WTC11 (cell line): ENCODE measurements around the gene UCK2. TPM values are rescaled to one million over a fixed set of nuclear protein-coding genes. Genes with fewer than 3 reads are reported as not detected.

Source experiments
- ATAC-seq: fragments of 200-7000 bp; cut with Tn5 transposase; 2 replicates; pipeline ENCODE4 v1.10.0; 2021; ENCODE audit warnings: mild to moderate bottlenecking, moderate library complexity
- CTCF ChIA-PET: fragments of 300-600 bp; sonication (Branson Sonifier 250); formaldehyde crosslinking; loops from one replicate; lab custom pipeline; 2021; ENCODE audit warnings: antibody characterized with exemption; lab: Charles Lee
- POLR2A ChIA-PET: fragments of 350-600 bp; sonication (Branson Sonifier 250); formaldehyde crosslinking; loops from one replicate; lab custom pipeline; 2021; ENCODE audit warnings: antibody characterized with exemption; lab: Charles Lee
- DNase-seq: peaks from one replicate; pipeline ENCODE4 v3.0.0; 2021; ENCODE audit warnings: low spot score
- H3K27ac Mint-ChIP-seq: 2 replicates; pipeline ENCODE4 v1.8.0; 2021; ENCODE audit warnings: mixed read lengths
- H3K27me3 Mint-ChIP-seq: 2 replicates; pipeline ENCODE4 v1.8.0; 2021; ENCODE audit warnings: low read depth, mild to moderate bottlenecking, moderate library complexity, mixed read lengths
- H3K36me3 Mint-ChIP-seq: 2 replicates; pipeline ENCODE4 v1.8.0; 2021; ENCODE audit warnings: mixed read lengths
- H3K4me1 Mint-ChIP-seq: 2 replicates; pipeline ENCODE4 v1.8.0; 2022; ENCODE audit warnings: mixed read lengths
- H3K4me3 Mint-ChIP-seq: 2 replicates; pipeline ENCODE4 v1.8.0; 2021; ENCODE audit warnings: mild to moderate bottlenecking, moderate library complexity, mixed read lengths
- H3K9me3 Mint-ChIP-seq: 2 replicates; pipeline ENCODE4 v1.8.0; 2021; ENCODE audit warnings: mixed read lengths
- ARID4B ChIP-seq: sonication (generic); formaldehyde crosslinking; IDR thresholded peaks from 2 replicates; pipeline ENCODE4 v1.8.0; 2023; ENCODE audit warnings: missing genetic modification reagents, mild to moderate bottlenecking, borderline replicate concordance
- CREB1 ChIP-seq: sonication (generic); formaldehyde crosslinking; IDR thresholded peaks from 2 replicates; pipeline ENCODE4 v1.8.0; 2023; ENCODE audit warnings: mild to moderate bottlenecking, missing genetic modification reagents
- ELF4 ChIP-seq: sonication (generic); formaldehyde crosslinking; IDR thresholded peaks from 2 replicates; pipeline ENCODE4 v1.8.1; 2022; ENCODE audit warnings: low read depth, mild to moderate bottlenecking, moderate library complexity, missing genetic modification reagents
- HMGA2 ChIP-seq: fragments of 250-450 bp; sonication (Bioruptor Pico); IDR thresholded peaks from 2 replicates; pipeline ENCODE4 v1.4.0; 2021; ENCODE audit warnings: mild to moderate bottlenecking, moderate library complexity
- NFATC4 ChIP-seq: fragments of 250-450 bp; sonication (Bioruptor Pico); IDR thresholded peaks from 2 replicates; pipeline ENCODE4 v1.9.0; 2021; ENCODE audit warnings: mild to moderate bottlenecking
- NR1H2 ChIP-seq: sonication (generic); formaldehyde crosslinking; IDR thresholded peaks from 2 replicates; pipeline ENCODE4 v1.9.0; 2021; ENCODE audit warnings: mild to moderate bottlenecking, moderate library complexity, missing genetic modification reagents
- PREB ChIP-seq: sonication (generic); formaldehyde crosslinking; IDR thresholded peaks from 2 replicates; pipeline ENCODE4 v1.8.1; 2022; ENCODE audit warnings: mild to moderate bottlenecking, missing genetic modification reagents, moderate library complexity, borderline replicate concordance
- PRRX2 ChIP-seq: fragments of 250-450 bp; sonication (Bioruptor Pico); IDR thresholded peaks from 2 replicates; pipeline ENCODE4 v1.8.0; 2021; ENCODE audit warnings: mild to moderate bottlenecking
- RORB ChIP-seq: fragments of 250-450 bp; sonication (Bioruptor Pico); IDR thresholded peaks from 2 replicates; pipeline ENCODE4 v1.9.0; 2021; ENCODE audit warnings: mild to moderate bottlenecking
- SMAD3 ChIP-seq: sonication (generic); formaldehyde crosslinking; IDR thresholded peaks from 2 replicates; pipeline ENCODE4 v1.8.0; 2022; ENCODE audit warnings: missing genetic modification reagents, mild to moderate bottlenecking, borderline replicate concordance
- TEAD1 ChIP-seq: sonication (generic); formaldehyde crosslinking; IDR thresholded peaks from 2 replicates; pipeline ENCODE4 v1.8.0; 2022; ENCODE audit warnings: mild to moderate bottlenecking, missing genetic modification reagents
- USF1 ChIP-seq: sonication (generic); formaldehyde crosslinking; IDR thresholded peaks from 2 replicates; pipeline ENCODE4 v1.8.0; 2022; ENCODE audit warnings: mild to moderate bottlenecking, missing genetic modification reagents
- ZNF219 ChIP-seq: sonication (generic); formaldehyde crosslinking; IDR thresholded peaks from 2 replicates; pipeline ENCODE4 v1.8.0; 2023; ENCODE audit warnings: missing genetic modification reagents, mild to moderate bottlenecking, borderline replicate concordance
- ZNF317 ChIP-seq: sonication (generic); formaldehyde crosslinking; IDR thresholded peaks from 2 replicates; pipeline ENCODE4 v1.8.1; 2023; ENCODE audit warnings: low read depth, mild to moderate bottlenecking, moderate library complexity, missing genetic modification reagents, borderline replicate concordance
- ZNF512 ChIP-seq: sonication (generic); formaldehyde crosslinking; IDR thresholded peaks from 2 replicates; pipeline ENCODE4 v1.8.1; 2022; ENCODE audit warnings: missing genetic modification reagents, borderline replicate concordance
- total RNA-seq: library from RNA; stranded (reverse); gene quantifications from 3 replicates; pipeline ENCODE4 v1.2.3, GENCODE V29; 2021
- TF ChIP-seq, protein P1 (sequence below): sonication (generic); formaldehyde crosslinking; IDR thresholded peaks from 2 replicates; pipeline ENCODE4 v1.8.0; 2022; ENCODE audit warnings: mild to moderate bottlenecking, missing genetic modification reagents
- TF ChIP-seq, protein P2 (sequence below): sonication (generic); formaldehyde crosslinking; conservative IDR thresholded peaks from 2 replicates; pipeline ENCODE4 v1.8.1; 2022; ENCODE audit warnings: mild to moderate bottlenecking, missing genetic modification reagents
- TF ChIP-seq, protein P3 (sequence below): sonication (generic); formaldehyde crosslinking; IDR thresholded peaks from 2 replicates; pipeline ENCODE4 v1.8.0; 2023; ENCODE audit warnings: mild to moderate bottlenecking, missing genetic modification reagents
- TF ChIP-seq, protein P4 (sequence below): sonication (generic); formaldehyde crosslinking; IDR thresholded peaks from 2 replicates; pipeline ENCODE4 v1.8.0; 2023; ENCODE audit warnings: missing genetic modification reagents
- TF ChIP-seq, protein P5 (sequence below): sonication (generic); formaldehyde crosslinking; IDR thresholded peaks from 2 replicates; pipeline ENCODE4 v1.8.1; 2023; ENCODE audit warnings: mild to moderate bottlenecking, missing genetic modification reagents, moderate library complexity
- TF ChIP-seq, protein P6 (sequence below): sonication (generic); formaldehyde crosslinking; IDR thresholded peaks from 2 replicates; pipeline ENCODE4 v1.8.1; 2022; ENCODE audit warnings: low read depth, mild to moderate bottlenecking, moderate library complexity, missing genetic modification reagents, borderline replicate concordance

Gene UCK2
- total RNA-seq, 1 experiment from 2014 or later: 85.7 TPM

DNA sequence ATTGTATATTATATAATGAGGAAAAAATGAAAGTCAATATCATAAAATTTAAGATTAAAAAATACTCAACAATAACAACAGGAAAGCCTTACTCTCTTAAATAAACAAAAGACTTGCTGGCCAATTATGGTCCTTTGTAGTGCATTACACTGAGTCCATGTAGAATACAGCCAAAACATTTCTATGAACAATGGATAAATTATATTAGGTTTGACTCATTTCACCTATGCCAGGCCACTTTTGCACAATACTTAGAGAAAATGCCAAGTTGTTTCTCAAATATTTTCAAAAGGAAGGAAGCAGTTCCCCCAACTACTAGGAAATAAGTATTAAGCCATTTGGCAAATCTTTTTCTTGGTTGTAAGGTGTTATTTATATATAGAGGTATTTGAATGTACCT, 19.8 kb upstream of the UCK2 start (continued):
- TF ChIP-seq, protein P1, sequence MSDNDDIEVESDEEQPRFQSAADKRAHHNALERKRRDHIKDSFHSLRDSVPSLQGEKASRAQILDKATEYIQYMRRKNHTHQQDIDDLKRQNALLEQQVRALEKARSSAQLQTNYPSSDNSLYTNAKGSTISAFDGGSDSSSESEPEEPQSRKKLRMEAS (CRISPR knock-in tag): no peak
- TF ChIP-seq NR1H2 (CRISPR knock-in tag) (no peak), ZNF317 (CRISPR knock-in tag) (no peak), ZNF219 (CRISPR knock-in tag) (no peak), ZNF512 (CRISPR knock-in tag) (no peak), CREB1 (CRISPR knock-in tag) (no peak)

DNA sequence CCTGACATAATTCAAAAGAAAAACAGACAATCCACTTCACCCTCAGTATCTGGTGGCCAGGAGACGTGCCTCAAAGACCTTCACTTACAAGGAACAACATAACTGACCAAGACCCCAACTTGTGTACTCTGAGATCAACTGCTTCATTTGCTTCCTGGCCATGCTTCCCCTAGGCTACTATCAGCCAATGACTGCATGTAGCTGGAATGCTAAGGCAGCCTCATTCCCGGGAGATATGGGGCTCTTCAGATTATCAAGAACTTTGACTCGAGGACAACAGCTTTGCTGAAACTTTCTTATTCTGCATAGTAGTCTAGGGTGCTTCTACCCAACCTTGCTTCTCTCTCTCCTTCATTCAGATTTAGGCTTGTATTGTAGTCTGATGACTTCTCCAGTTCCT, 11.7 kb upstream of the UCK2 start:
- no peak for DNase-seq
- no peaks in the 10 kb centered on the region for H3K4me1 Mint-ChIP-seq
- POLR2A ChIA-PET: interaction anchor here (0.6 kb wide), 1 partner anchor 8 kb away, joined by 5 read pairs; no protein-coding TSS in a partner anchor
- H3K27ac Mint-ChIP-seq: no peak overlapping the region
- H3K9me3 Mint-ChIP-seq: 0 out of 2 replicates have a peak, but pooled peaks cover 3% of the 10 kb centered on the region
- no peaks in the 10 kb centered on the region; the same call in 1 of the 2 replicates for H3K27me3 Mint-ChIP-seq
- H3K36me3 Mint-ChIP-seq: no peaks in the 10 kb centered on the region
- no peak overlapping the region for H3K4me3 Mint-ChIP-seq
- ATAC-seq: 0 out of 2 replicates have a peak, but pooled peaks have one; percentile 26
- CTCF ChIA-PET: interaction anchor here (1.1 kb wide), 1 partner anchor 13 kb away, joined by 3 read pairs; no protein-coding TSS in a partner anchor
- no peak for TF ChIP-seq PRRX2 (CRISPR knock-in tag)
- TF ChIP-seq HMGA2 (CRISPR knock-in tag): no peak
- no peak for TF ChIP-seq NFATC4
- TF ChIP-seq, protein P2, sequence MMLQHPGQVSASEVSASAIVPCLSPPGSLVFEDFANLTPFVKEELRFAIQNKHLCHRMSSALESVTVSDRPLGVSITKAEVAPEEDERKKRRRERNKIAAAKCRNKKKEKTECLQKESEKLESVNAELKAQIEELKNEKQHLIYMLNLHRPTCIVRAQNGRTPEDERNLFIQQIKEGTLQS (CRISPR knock-in tag): no peak
- TF ChIP-seq, protein P3, sequence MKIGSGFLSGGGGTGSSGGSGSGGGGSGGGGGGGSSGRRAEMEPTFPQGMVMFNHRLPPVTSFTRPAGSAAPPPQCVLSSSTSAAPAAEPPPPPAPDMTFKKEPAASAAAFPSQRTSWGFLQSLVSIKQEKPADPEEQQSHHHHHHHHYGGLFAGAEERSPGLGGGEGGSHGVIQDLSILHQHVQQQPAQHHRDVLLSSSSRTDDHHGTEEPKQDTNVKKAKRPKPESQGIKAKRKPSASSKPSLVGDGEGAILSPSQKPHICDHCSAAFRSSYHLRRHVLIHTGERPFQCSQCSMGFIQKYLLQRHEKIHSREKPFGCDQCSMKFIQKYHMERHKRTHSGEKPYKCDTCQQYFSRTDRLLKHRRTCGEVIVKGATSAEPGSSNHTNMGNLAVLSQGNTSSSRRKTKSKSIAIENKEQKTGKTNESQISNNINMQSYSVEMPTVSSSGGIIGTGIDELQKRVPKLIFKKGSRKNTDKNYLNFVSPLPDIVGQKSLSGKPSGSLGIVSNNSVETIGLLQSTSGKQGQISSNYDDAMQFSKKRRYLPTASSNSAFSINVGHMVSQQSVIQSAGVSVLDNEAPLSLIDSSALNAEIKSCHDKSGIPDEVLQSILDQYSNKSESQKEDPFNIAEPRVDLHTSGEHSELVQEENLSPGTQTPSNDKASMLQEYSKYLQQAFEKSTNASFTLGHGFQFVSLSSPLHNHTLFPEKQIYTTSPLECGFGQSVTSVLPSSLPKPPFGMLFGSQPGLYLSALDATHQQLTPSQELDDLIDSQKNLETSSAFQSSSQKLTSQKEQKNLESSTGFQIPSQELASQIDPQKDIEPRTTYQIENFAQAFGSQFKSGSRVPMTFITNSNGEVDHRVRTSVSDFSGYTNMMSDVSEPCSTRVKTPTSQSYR: no peak
- no peak for TF ChIP-seq ARID4B (CRISPR knock-in tag)
- no peak for TF ChIP-seq ELF4 (CRISPR knock-in tag)
- TF ChIP-seq TEAD1 (CRISPR knock-in tag): no peak
- no peak for TF ChIP-seq USF1
- TF ChIP-seq, protein P4, sequence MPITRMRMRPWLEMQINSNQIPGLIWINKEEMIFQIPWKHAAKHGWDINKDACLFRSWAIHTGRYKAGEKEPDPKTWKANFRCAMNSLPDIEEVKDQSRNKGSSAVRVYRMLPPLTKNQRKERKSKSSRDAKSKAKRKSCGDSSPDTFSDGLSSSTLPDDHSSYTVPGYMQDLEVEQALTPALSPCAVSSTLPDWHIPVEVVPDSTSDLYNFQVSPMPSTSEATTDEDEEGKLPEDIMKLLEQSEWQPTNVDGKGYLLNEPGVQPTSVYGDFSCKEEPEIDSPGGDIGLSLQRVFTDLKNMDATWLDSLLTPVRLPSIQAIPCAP (CRISPR knock-in tag): no peak
- no peak for TF ChIP-seq SMAD3
- TF ChIP-seq, protein P5, sequence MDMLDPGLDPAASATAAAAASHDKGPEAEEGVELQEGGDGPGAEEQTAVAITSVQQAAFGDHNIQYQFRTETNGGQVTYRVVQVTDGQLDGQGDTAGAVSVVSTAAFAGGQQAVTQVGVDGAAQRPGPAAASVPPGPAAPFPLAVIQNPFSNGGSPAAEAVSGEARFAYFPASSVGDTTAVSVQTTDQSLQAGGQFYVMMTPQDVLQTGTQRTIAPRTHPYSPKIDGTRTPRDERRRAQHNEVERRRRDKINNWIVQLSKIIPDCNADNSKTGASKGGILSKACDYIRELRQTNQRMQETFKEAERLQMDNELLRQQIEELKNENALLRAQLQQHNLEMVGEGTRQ (CRISPR knock-in tag): no peak
- TF ChIP-seq, protein P6, sequence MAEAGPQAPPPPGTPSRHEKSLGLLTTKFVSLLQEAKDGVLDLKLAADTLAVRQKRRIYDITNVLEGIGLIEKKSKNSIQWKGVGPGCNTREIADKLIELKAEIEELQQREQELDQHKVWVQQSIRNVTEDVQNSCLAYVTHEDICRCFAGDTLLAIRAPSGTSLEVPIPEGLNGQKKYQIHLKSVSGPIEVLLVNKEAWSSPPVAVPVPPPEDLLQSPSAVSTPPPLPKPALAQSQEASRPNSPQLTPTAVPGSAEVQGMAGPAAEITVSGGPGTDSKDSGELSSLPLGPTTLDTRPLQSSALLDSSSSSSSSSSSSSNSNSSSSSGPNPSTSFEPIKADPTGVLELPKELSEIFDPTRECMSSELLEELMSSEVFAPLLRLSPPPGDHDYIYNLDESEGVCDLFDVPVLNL (CRISPR knock-in tag): no peak
- no peak for TF ChIP-seq PREB (CRISPR knock-in tag)
- TF ChIP-seq RORB (CRISPR knock-in tag): no peak
